Activated naive CD8-positive, alpha-beta T cell treated with anti-CD3 and anti-CD28 coated beads for 36 hours (primary cell): ENCODE measurements around the gene DCDC1. TPM values are rescaled to one million over a fixed set of nuclear protein-coding genes. Genes with fewer than 3 reads are reported as not detected.

Source experiments
- DNase-seq: peaks from one replicate; pipeline ENCODE4 v3.0.0; 2021
- H3K27ac Mint-ChIP-seq: one replicate; pipeline ENCODE4 v1.8.0; 2022; ENCODE audit warnings: mild to moderate bottlenecking, moderate library complexity, mixed read lengths
- H3K27me3 Mint-ChIP-seq: one replicate; pipeline ENCODE4 v1.8.0; 2022; ENCODE audit warnings: mild to moderate bottlenecking, mixed read lengths
- H3K36me3 Mint-ChIP-seq: one replicate; pipeline ENCODE4 v1.8.0; 2021; ENCODE audit warnings: mild to moderate bottlenecking, mixed read lengths
- H3K4me1 Mint-ChIP-seq: one replicate; pipeline ENCODE4 v1.8.0; 2021; ENCODE audit warnings: mixed read lengths
- H3K4me3 Mint-ChIP-seq: one replicate; pipeline ENCODE4 v1.8.0; 2022; ENCODE audit warnings: mild to moderate bottlenecking, moderate library complexity, mixed read lengths
- H3K9me3 Mint-ChIP-seq: one replicate; pipeline ENCODE4 v1.8.0; 2022; ENCODE audit warnings: mixed read lengths
- total RNA-seq, 2 experiments: library from RNA; stranded (reverse); gene quantifications; one replicate each; pipeline ENCODE4 v1.2.3, GENCODE V29; 2021

The DCDC1 gene
- total RNA-seq, 2 experiments from 2014 or later, result 0.14 to 0.36 TPM

GRCh38 chr11:31231601-31232000, 137.9 kb downstream of the DCDC1 start:
- no peak overlapping the region for H3K27ac Mint-ChIP-seq
- no peaks in the 10 kb centered on the region for H3K4me1 Mint-ChIP-seq
- no peak for DNase-seq
- H3K9me3 Mint-ChIP-seq, result no peaks in the 10 kb centered on the region
- no peaks in the 10 kb centered on the region for H3K27me3 Mint-ChIP-seq
- no peak overlapping the region for H3K4me3 Mint-ChIP-seq
- no peaks in the 10 kb centered on the region for H3K36me3 Mint-ChIP-seq

- H3K9me3 Mint-ChIP-seq, result no peaks in the 10 kb centered on the region
- no peaks in the 10 kb centered on the region for H3K4me1 Mint-ChIP-seq
- H3K36me3 Mint-ChIP-seq, result no peaks in the 10 kb centered on the region
- no peaks in the 10 kb centered on the region for H3K27me3 Mint-ChIP-seq
- DNase-seq, result no peak
- H3K4me3 Mint-ChIP-seq, result no peak overlapping the region
- no peak overlapping the region for H3K27ac Mint-ChIP-seq
These were observed 150.7 kb downstream of the DCDC1 start for GRCh38 chr11:31218847-31219246.

- peaks cover 8% of the 10 kb centered on the region for H3K27me3 Mint-ChIP-seq
- H3K4me3 Mint-ChIP-seq, result no peak overlapping the region
- no peaks in the 10 kb centered on the region for H3K4me1 Mint-ChIP-seq
- DNase-seq, result no peak
- H3K9me3 Mint-ChIP-seq, result no peaks in the 10 kb centered on the region
- H3K36me3 Mint-ChIP-seq, result no peaks in the 10 kb centered on the region
- no peak overlapping the region for H3K27ac Mint-ChIP-seq
These were observed 155.2 kb downstream of the DCDC1 start for GRCh38 chr11:31214372-31214771.

- Mint-ChIP-seq H3K27ac (no peak overlapping the region), H3K36me3 (no peaks in the 10 kb centered on the region), H3K27me3 (no peaks in the 10 kb centered on the region), H3K9me3 (no peaks in the 10 kb centered on the region), H3K4me1 (no peaks in the 10 kb centered on the region), H3K4me3 (no peak overlapping the region)
- no peak for DNase-seq
These were observed 170.2 kb downstream of the DCDC1 start for GRCh38 chr11:31199378-31199777.

- no peaks in the 10 kb centered on the region for H3K27me3 Mint-ChIP-seq
- peaks cover 19% of the 10 kb centered on the region for H3K9me3 Mint-ChIP-seq
- no peak for DNase-seq
- H3K27ac Mint-ChIP-seq, result no peak overlapping the region
- H3K4me3 Mint-ChIP-seq, result no peak overlapping the region
- H3K36me3 Mint-ChIP-seq, result no peaks in the 10 kb centered on the region
- H3K4me1 Mint-ChIP-seq, result no peaks in the 10 kb centered on the region
These were observed 195.4 kb downstream of the DCDC1 start for GRCh38 chr11:31173926-31174680.

- H3K27me3 Mint-ChIP-seq, result no peaks in the 10 kb centered on the region
- H3K36me3 Mint-ChIP-seq, result no peaks in the 10 kb centered on the region
- no peak for DNase-seq
- no peaks in the 10 kb centered on the region for H3K9me3 Mint-ChIP-seq
- H3K4me1 Mint-ChIP-seq, result no peaks in the 10 kb centered on the region
- H3K27ac Mint-ChIP-seq, result no peak overlapping the region
- no peak overlapping the region for H3K4me3 Mint-ChIP-seq
These were observed 208.8 kb downstream of the DCDC1 start for GRCh38 chr11:31160504-31161422.

- H3K9me3 Mint-ChIP-seq, result peaks cover 1% of the 10 kb centered on the region
- no peak for DNase-seq
- no peaks in the 10 kb centered on the region for H3K36me3 Mint-ChIP-seq
- H3K4me1 Mint-ChIP-seq, result no peaks in the 10 kb centered on the region
- peaks cover 8% of the 10 kb centered on the region for H3K27me3 Mint-ChIP-seq
- no peak overlapping the region for H3K27ac Mint-ChIP-seq
- H3K4me3 Mint-ChIP-seq, result no peak overlapping the region
These were observed 218.7 kb downstream of the DCDC1 start for GRCh38 chr11:31150841-31151240.

GRCh38 chr11:31150011-31150410, 219.5 kb downstream of the DCDC1 start:
- no peak for DNase-seq
- no peak overlapping the region for H3K27ac Mint-ChIP-seq
- no peaks in the 10 kb centered on the region for H3K4me1 Mint-ChIP-seq
- H3K36me3 Mint-ChIP-seq, result no peaks in the 10 kb centered on the region
- no peak overlapping the region for H3K4me3 Mint-ChIP-seq
- H3K27me3 Mint-ChIP-seq, result peaks cover 5% of the 10 kb centered on the region
- H3K9me3 Mint-ChIP-seq, result peaks cover 1% of the 10 kb centered on the region

GRCh38 chr11:31141789-31142188, 227.8 kb downstream of the DCDC1 start:
- no peak overlapping the region for H3K27ac Mint-ChIP-seq
- no peaks in the 10 kb centered on the region for H3K36me3 Mint-ChIP-seq
- peaks cover 6% of the 10 kb centered on the region for H3K27me3 Mint-ChIP-seq
- H3K9me3 Mint-ChIP-seq, result no peaks in the 10 kb centered on the region
- no peaks in the 10 kb centered on the region for H3K4me1 Mint-ChIP-seq
- no peak overlapping the region for H3K4me3 Mint-ChIP-seq
- DNase-seq, result no peak

- no peaks in the 10 kb centered on the region for H3K4me1 Mint-ChIP-seq
- no peaks in the 10 kb centered on the region for H3K9me3 Mint-ChIP-seq
- no peak for DNase-seq
- no peaks in the 10 kb centered on the region for H3K36me3 Mint-ChIP-seq
- no peak overlapping the region for H3K4me3 Mint-ChIP-seq
- H3K27me3 Mint-ChIP-seq, result peaks cover 6% of the 10 kb centered on the region
- H3K27ac Mint-ChIP-seq, result no peak overlapping the region
These were observed 230.1 kb downstream of the DCDC1 start for GRCh38 chr11:31139479-31139878.

GRCh38 chr11:31132531-31133421, 236.8 kb downstream of the DCDC1 start:
- H3K27ac Mint-ChIP-seq, result no peak overlapping the region
- H3K27me3 Mint-ChIP-seq, result no peaks in the 10 kb centered on the region
- H3K36me3 Mint-ChIP-seq, result no peaks in the 10 kb centered on the region
- H3K9me3 Mint-ChIP-seq, result no peaks in the 10 kb centered on the region
- no peak overlapping the region for H3K4me3 Mint-ChIP-seq
- H3K4me1 Mint-ChIP-seq, result no peaks in the 10 kb centered on the region
- DNase-seq, result no peak

- Mint-ChIP-seq H3K4me3 (no peak overlapping the region), H3K4me1 (no peaks in the 10 kb centered on the region), H3K9me3 (no peaks in the 10 kb centered on the region), H3K36me3 (no peaks in the 10 kb centered on the region), H3K27ac (no peak overlapping the region), H3K27me3 (no peaks in the 10 kb centered on the region)
- DNase-seq, result no peak
These were observed 237.8 kb downstream of the DCDC1 start for GRCh38 chr11:31131760-31132159.

- Mint-ChIP-seq H3K4me3 (no peak overlapping the region), H3K36me3 (no peaks in the 10 kb centered on the region), H3K27me3 (no peaks in the 10 kb centered on the region), H3K27ac (no peak overlapping the region), H3K9me3 (peaks cover 8% of the 10 kb centered on the region), H3K4me1 (no peaks in the 10 kb centered on the region)
- DNase-seq, result no peak
These were observed 242.2 kb downstream of the DCDC1 start for GRCh38 chr11:31127290-31127689.

GRCh38 chr11:31120428-31120827, 249.1 kb downstream of the DCDC1 start:
- DNase-seq, result no peak
- Mint-ChIP-seq H3K27me3 (no peaks in the 10 kb centered on the region), H3K9me3 (peaks cover 8% of the 10 kb centered on the region), H3K36me3 (no peaks in the 10 kb centered on the region), H3K4me1 (no peaks in the 10 kb centered on the region), H3K27ac (no peak overlapping the region), H3K4me3 (no peak overlapping the region)

- H3K9me3 Mint-ChIP-seq, result no peaks in the 10 kb centered on the region
- no peak overlapping the region for H3K4me3 Mint-ChIP-seq
- no peaks in the 10 kb centered on the region for H3K36me3 Mint-ChIP-seq
- H3K4me1 Mint-ChIP-seq, result no peaks in the 10 kb centered on the region
- no peaks in the 10 kb centered on the region for H3K27me3 Mint-ChIP-seq
- DNase-seq, result no peak
- H3K27ac Mint-ChIP-seq, result no peak overlapping the region
These were observed 251.0 kb downstream of the DCDC1 start for GRCh38 chr11:31118566-31118965.
